D721Med (cell line): ENCODE measurements around the gene STK32B.

Experiments
- DNase-seq: peaks from one replicate; pipeline ENCODE4 v3.0.0; 2011; ENCODE audit warnings: low spot score; ENCODE audit not compliant: insufficient read length
- FAIRE-seq: peaks from 2 replicates; lab custom pipeline; 2011; peaks lifted over from hg19 to GRCh38; lab: Jason Lieb, UNC
- CTCF ChIP-seq: IDR thresholded peaks from 2 replicates; pipeline ENCODE4 v1.5.1; 2012; ENCODE audit warnings: mild to moderate bottlenecking, control low read depth; ENCODE audit not compliant: insufficient read depth; ENCODE audit errors: missing control alignments

Gene STK32B

GRCh38 chr4:5259471-5259870 lies 208.2 kb downstream of the STK32B start:
- FAIRE-seq = no peak
- TF ChIP-seq CTCF = no peak
- no peak for DNase-seq

GRCh38 chr4:5260121-5260520 lies 208.8 kb downstream of the STK32B start:
- DNase-seq = no peak
- no peak for TF ChIP-seq CTCF
- FAIRE-seq = no peak

- DNase-seq (no peak), FAIRE-seq (no peak)
- no peak for TF ChIP-seq CTCF
These were observed 210.6 kb downstream of the STK32B start for GRCh38 chr4:5261866-5262265.

GRCh38 chr4:5266991-5267390 lies 215.7 kb downstream of the STK32B start:
- no peak for TF ChIP-seq CTCF
- DNase-seq (no peak), FAIRE-seq (no peak)

- FAIRE-seq (no peak), DNase-seq (no peak)
- TF ChIP-seq CTCF = no peak
These were observed 216.1 kb downstream of the STK32B start for GRCh38 chr4:5267408-5267807.

GRCh38 chr4:5276475-5277075 lies 225.3 kb downstream of the STK32B start:
- FAIRE-seq = no peak

More at GRCh38 chr4:5276475-5277075, 225.3 kb downstream of the STK32B start:
- TF ChIP-seq CTCF = no peak
- DNase-seq = no peak
